HepG2 (cell line): ENCODE results near the gene DDX18. TPM values are rescaled to one million over a fixed set of nuclear protein-coding genes. Genes with fewer than 3 reads are reported as not detected.

Experiments used
- ATAC-seq: fragments of 200-7000 bp; cut with Tn5 transposase; 3 replicates; pipeline ENCODE4 v1.9.1; 2020; ENCODE audit warnings: mild to moderate bottlenecking, moderate library complexity
- BruUV-seq: library from RNA; stranded (reverse); fragments of 400-500 nt; replicated peaks from 2 replicates; lab custom pipeline; 2021; lab: Mats Ljungman, UMichigan
- CTCF ChIA-PET: fragments of 300-600 bp; formaldehyde crosslinking; extraction: SDS; loops from one replicate; lab custom pipeline; 2021; ENCODE audit warnings: low total read pairs, inconsistent platforms, low intra/inter-chr PET ratio; lab: Yijun Ruan, JAX
- POLR2A ChIA-PET: fragments of 350-600 bp; sonication (Branson Sonifier 250); formaldehyde crosslinking; loops from one replicate; lab custom pipeline; 2020; ENCODE audit warnings: antibody characterized with exemption, inconsistent platforms; lab: Yijun Ruan, JAX
- DNase-seq: peaks from one replicate; pipeline ENCODE4 v3.0.0-alpha.2; 2015; ENCODE audit warnings: low spot score
- FAIRE-seq: peaks from 3 replicates; lab custom pipeline; 2011; peaks lifted over from hg19 to GRCh38; lab: Jason Lieb, UNC
- H2AFZ ChIP-seq: one replicate; pipeline ENCODE4 v1.6.1; 2011; ENCODE audit warnings: low read length, inconsistent platforms
- H3K27ac ChIP-seq: fragments of 300-600 bp; 3 replicates; pipeline ENCODE4 v1.8.0; 2011; ENCODE audit warnings: mixed run types, mild to moderate bottlenecking, mixed read lengths, low read length, inconsistent platforms; ENCODE audit not compliant: insufficient read depth; ENCODE audit errors: extremely low read length
- H3K27me3 ChIP-seq, 2 experiments: fragments of 200-600 bp in 1 of 2; 2 replicates in 1 of 2; 3 replicates in 1 of 2; pipeline versions ENCODE4 v1.6.0 to v1.8.0; 2011; ENCODE audit warnings: low read length in 2 of 2, mild to moderate bottlenecking in 2 of 2, moderate library complexity in 2 of 2, inconsistent platforms in 1 of 2; ENCODE audit not compliant: insufficient read depth in 2 of 2, control insufficient read depth in 1 of 2
- H3K36me3 ChIP-seq, 2 experiments: fragments of 200-600 bp in 1 of 2; replicated peaks in 1 of 2; 2 replicates in 1 of 2; 3 replicates in 1 of 2; pipeline versions ENCODE4 v1.5.1 to v1.8.0; 2011; ENCODE audit warnings: low read length in 2 of 2, inconsistent platforms in 1 of 2; ENCODE audit not compliant: insufficient read depth in 2 of 2, control insufficient read depth in 1 of 2
- H3K4me1 ChIP-seq: 2 replicates; pipeline ENCODE4 v1.5.1; 2012; ENCODE audit warnings: low read length, inconsistent platforms; ENCODE audit not compliant: insufficient read depth
- H3K4me2 ChIP-seq: 2 replicates; pipeline ENCODE4 v1.6.0; 2011; ENCODE audit warnings: low read depth, low read length, inconsistent platforms
- H3K4me3 ChIP-seq, 3 experiments: fragments of 200-600 bp in 1 of 3; sonication (generic), shearing (Covaris generic) in 1 of 3; replicated peaks in 1 of 3; 2 replicates each; pipeline ENCODE4 v1.5.1; 2011 to 2016; ENCODE audit warnings: low read length in 3 of 3, inconsistent platforms in 2 of 3, low read depth in 2 of 3, mild to moderate bottlenecking in 2 of 3, control low read depth in 1 of 3, mixed read lengths in 1 of 3; ENCODE audit not compliant: insufficient read depth in 1 of 3
- H3K79me2 ChIP-seq: one replicate; pipeline ENCODE4 v1.6.1; 2011; ENCODE audit warnings: low read length, inconsistent platforms; ENCODE audit not compliant: insufficient read depth
- H3K9ac ChIP-seq: 2 replicates; pipeline ENCODE4 v1.6.0; 2011; ENCODE audit warnings: mild to moderate bottlenecking, low read depth, low read length, inconsistent platforms; ENCODE audit not compliant: insufficient read depth
- H3K9me3 ChIP-seq: 2 replicates; pipeline ENCODE4 v1.5.1; 2012; ENCODE audit warnings: mild to moderate bottlenecking, low read length
- H4K20me1 ChIP-seq: 2 replicates; pipeline ENCODE4 v1.6.0; 2011; ENCODE audit warnings: inconsistent platforms, mild to moderate bottlenecking, low read length, moderate library complexity; ENCODE audit not compliant: insufficient read depth
- ARHGAP35 ChIP-seq: sonication (generic); formaldehyde crosslinking; IDR thresholded peaks from 2 replicates; pipeline ENCODE4 v1.9.0; 2022; ENCODE audit warnings: mild to moderate bottlenecking, inconsistent platforms, moderate library complexity, missing genetic modification reagents, borderline replicate concordance
- BCLAF1 ChIP-seq: fragments of 450-650 bp; IDR thresholded peaks from 2 replicates; pipeline ENCODE4 v1.6.1; 2017; ENCODE audit warnings: mild to moderate bottlenecking
- CEBPB ChIP-seq: IDR thresholded peaks from 2 replicates; pipeline ENCODE4 v1.6.1; 2011; ENCODE audit warnings: low read depth, low read length, improper control_type of control experiment, borderline replicate concordance
- DNMT3B ChIP-seq: conservative IDR thresholded peaks from 2 replicates; pipeline ENCODE4 v1.6.1; 2016; ENCODE audit warnings: missing biosample characterization, control low read depth
- DZIP1 ChIP-seq: sonication (generic); formaldehyde crosslinking; IDR thresholded peaks from 2 replicates; pipeline ENCODE4 v1.5.0; 2020; ENCODE audit warnings: mild to moderate bottlenecking, missing genetic modification reagents
- HOXA3 ChIP-seq: sonication (generic); formaldehyde crosslinking; IDR thresholded peaks from 2 replicates; pipeline ENCODE4 v1.5.0; 2020; ENCODE audit warnings: missing genetic modification reagents
- MTA3 ChIP-seq: sonication (generic); formaldehyde crosslinking; IDR thresholded peaks from 2 replicates; pipeline ENCODE4 v1.4.0; 2020; ENCODE audit warnings: missing genetic modification reagents
- PPARG ChIP-seq: conservative IDR thresholded peaks from 2 replicates; pipeline ENCODE4 v1.6.1; 2016; ENCODE audit warnings: missing biosample characterization, missing genetic modification reagents
- RXRB ChIP-seq: IDR thresholded peaks from 2 replicates; pipeline ENCODE4 v1.6.1; 2016; ENCODE audit warnings: borderline replicate concordance, missing genetic modification reagents, missing compliant biosample characterization
- TRAFD1 ChIP-seq: sonication (generic); formaldehyde crosslinking; IDR thresholded peaks from 2 replicates; pipeline ENCODE4 v1.5.1; 2020; ENCODE audit warnings: missing genetic modification reagents, mild to moderate bottlenecking, borderline replicate concordance
- ZNF143 ChIP-seq: sonication (generic); formaldehyde crosslinking; IDR thresholded peaks from 2 replicates; pipeline ENCODE4 v1.4.0; 2020; ENCODE audit warnings: missing genetic modification reagents
- ZNF333 ChIP-seq: sonication (generic); formaldehyde crosslinking; IDR thresholded peaks from 2 replicates; pipeline ENCODE4 v1.4.0; 2020; ENCODE audit warnings: mild to moderate bottlenecking, missing genetic modification reagents, borderline replicate concordance
- ZNF891 ChIP-seq: sonication (generic); formaldehyde crosslinking; IDR thresholded peaks from 2 replicates; pipeline ENCODE4 v1.5.0; 2020; ENCODE audit warnings: mild to moderate bottlenecking, missing genetic modification reagents
- WGBS: methylation state at CpG from one replicate; pipeline ENCODE4 v1.1.6; 2017; ENCODE audit warnings: low lambda C conversion rate; 5-methylcytosine and 5-hydroxymethylcytosine counted together
- in situ Hi-C: cut with HindIII; loops from 2 replicates; pipeline ENCODE4 v1.10.0; 2017; ENCODE audit warnings: low pct_unique_long_range_greater_than_20kb; ENCODE audit not compliant: extremely low pct_ligation_motif_present
- intact Hi-C: fragments of 100-400 bp; cut with micrococcal nuclease; formaldehyde crosslinking; loops from one replicate; pipeline ENCODE4 v1.10.0; 2022; ENCODE audit not compliant: unreplicated experiment
- polyA plus RNA-seq, 8 experiments: library from polyadenylated mRNA; depleted of rRNA in 3 of 8; stranded (reverse) in 7 of 8; unstranded in 1 of 8; fragments of >200 nt; fragmentation: Illumina TruSeq in 4 of 8; extraction: Trizol in 4 of 8; gene quantifications; 2 replicates each; pipeline versions ENCODE4 v1.2.1 to v1.2.3, GENCODE V29; 2011 to 2016; ENCODE audit warnings: low read depth in 4 of 8, missing spikeins in 1 of 8, mixed read lengths in 1 of 8; ENCODE audit not compliant: insufficient read depth in 1 of 8
- total RNA-seq, 5 experiments: library from RNA; depleted of rRNA; stranded (reverse); fragments of >200 nt; fragmentation: Illumina TruSeq; extraction: Trizol; gene quantifications; 2 replicates each; pipeline ENCODE4 v1.2.3, GENCODE V29; 2016; ENCODE audit warnings: low read depth in 1 of 5

DDX18 gene
- total and polyA plus RNA-seq, 2 of the 13 experiments (the other 11 are each of a cell fraction or from before 2014, with no cell fraction given): 64.0 to 134 TPM

GRCh38 chr2:117794668-117795067, 19.8 kb upstream of the DDX18 start:
- POLR2A ChIA-PET: interaction anchor here (1.1 kb wide), 1 partner anchor 9 kb away, joined by 3 read pairs; no protein-coding TSS in a partner anchor
- ATAC-seq: no peak

GRCh38 chr2:117801826-117802225, 12.7 kb upstream of the DDX18 start:
- no peak overlapping the region for H2AFZ ChIP-seq
- no peak overlapping the region for H3K4me3 ChIP-seq
- POLR2A ChIA-PET: no interaction called here
- H3K79me2 ChIP-seq: no peaks in the 10 kb centered on the region
- FAIRE-seq (no peak), DNase-seq (no peak), ATAC-seq (no peak)
- H3K9me3 ChIP-seq: no peaks in the 10 kb centered on the region
- BruUV-seq: no TSS peak
- no peak overlapping the region for H3K27ac ChIP-seq
- no peak overlapping the region for H3K4me2 ChIP-seq
- intact Hi-C loops (no loop called here), in situ Hi-C loops (no loop called here)
- H3K4me1 ChIP-seq: 0 out of 2 replicates have a peak, but pooled peaks cover 5% of the 10 kb centered on the region
- no peaks in the 10 kb centered on the region for H4K20me1 ChIP-seq
- no peak overlapping the region for H3K9ac ChIP-seq
- no peaks in the 10 kb centered on the region; a peak in 2 of 5 replicates for H3K27me3 ChIP-seq
- CTCF ChIA-PET: no interaction called here
- no peaks in the 10 kb centered on the region for H3K36me3 ChIP-seq
- TF ChIP-seq ZNF333 (CRISPR knock-in tag) (no peak), DNMT3B (CRISPR knock-in tag) (no peak), DZIP1 (CRISPR knock-in tag) (no peak), MTA3 (no peak), ZNF143 (no peak), BCLAF1 (no peak), PPARG (CRISPR knock-in tag) (no peak), RXRB (no peak), TRAFD1 (CRISPR knock-in tag) (no peak), ARHGAP35 (no peak)

More at GRCh38 chr2:117794668-117795067, 19.8 kb upstream of the DDX18 start:
- Histone ChIP-seq H3K4me3 (no peak overlapping the region), H3K79me2 (no peaks in the 10 kb centered on the region), H3K27ac (no peak overlapping the region), H3K9me3 (no peaks in the 10 kb centered on the region; the same call in 1 of the 2 replicates), H2AFZ (no peak overlapping the region), H3K9ac (no peak overlapping the region), H3K4me1 (no peaks in the 10 kb centered on the region), H3K4me2 (no peak overlapping the region), H4K20me1 (no peaks in the 10 kb centered on the region), H3K36me3 (no peaks in the 10 kb centered on the region), H3K27me3 (no peaks in the 10 kb centered on the region)
- WGBS: 0% methylated on average over 2 of the region's 2 CpGs
- DNase-seq (no peak), FAIRE-seq (no peak)
- in situ Hi-C loops: no loop called here
- BruUV-seq: no TSS peak
- TF ChIP-seq CEBPB: no peak
- TF ChIP-seq HOXA3 (CRISPR knock-in tag): no peak
- no peak for TF ChIP-seq ZNF891 (CRISPR knock-in tag)
- CTCF ChIA-PET: no interaction called here
- intact Hi-C loops: no loop called here
